HCT116 (cell line): Measurements from ENCODE around the gene KRTAP4-6.

ENCODE experiments used
- CTCF ChIP-seq, 3 experiments: fragments of 200-600 bp in 1 of 3; sonication (generic) in 1 of 3; IDR thresholded peaks in 2 of 3; conservative IDR thresholded peaks in 1 of 3; 2 replicates each; pipeline ENCODE4 v1.5.1; 2012 to 2017; ENCODE audit warnings: low read depth in 2 of 3, low read length in 2 of 3, antibody characterized with exemption in 1 of 3, borderline replicate concordance in 1 of 3, control low read depth in 1 of 3, mild to moderate bottlenecking in 1 of 3, mixed read lengths in 1 of 3, mixed run types in 1 of 3, moderate library complexity in 1 of 3; ENCODE audit not compliant: insufficient read depth in 1 of 3
- EGR1 ChIP-seq: IDR thresholded peaks from 2 replicates; pipeline ENCODE4 v1.6.1; 2012; ENCODE audit warnings: low read depth
- EZH2 ChIP-seq: fragments of 200-600 bp; sonication (generic); IDR thresholded peaks from 2 replicates; pipeline ENCODE4 v1.6.1; 2017; ENCODE audit warnings: antibody characterized with exemption, mixed run types
- EZH2phosphoT487 ChIP-seq: fragments of 200-600 bp; IDR thresholded peaks from 2 replicates; pipeline ENCODE4 v1.6.1; 2018; ENCODE audit warnings: antibody characterized with exemption, borderline replicate concordance
- FOSL1 ChIP-seq: IDR thresholded peaks from 2 replicates; pipeline ENCODE4 v1.6.1; 2012; ENCODE audit warnings: low read depth
- JUND ChIP-seq: IDR thresholded peaks from 2 replicates; pipeline ENCODE4 v1.6.1; 2012
- POLR2A ChIP-seq: IDR thresholded peaks from 2 replicates; pipeline ENCODE4 v1.7.0; 2011; ENCODE audit warnings: borderline replicate concordance; ENCODE audit not compliant: insufficient read depth, insufficient read length; ENCODE audit errors: extremely low read depth
- RAD21 ChIP-seq: IDR thresholded peaks from 2 replicates; pipeline ENCODE4 v1.6.1; 2012; ENCODE audit warnings: low read depth, mild to moderate bottlenecking
- SIN3A ChIP-seq: IDR thresholded peaks from 2 replicates; pipeline ENCODE4 v1.6.1; 2012; ENCODE audit warnings: low read depth
- SP1 ChIP-seq: IDR thresholded peaks from 2 replicates; pipeline ENCODE4 v1.6.1; 2012; ENCODE audit warnings: low read depth
- TCF7L2 ChIP-seq: IDR thresholded peaks from 2 replicates; pipeline ENCODE4 v1.7.0; 2011; ENCODE audit warnings: borderline replicate concordance, inconsistent platforms; ENCODE audit not compliant: insufficient read depth, insufficient read length; ENCODE audit errors: extremely low read depth
- YY1 ChIP-seq: IDR thresholded peaks from 2 replicates; pipeline ENCODE4 v1.6.1; 2011; ENCODE audit warnings: low read length, low read depth, moderate library complexity, mild to moderate bottlenecking; ENCODE audit not compliant: insufficient replicate concordance; ENCODE audit errors: extremely low read depth
- ZNF274 ChIP-seq: fragments of 200-500 bp; sonication (Bioruptor generic); IDR thresholded peaks from 2 replicates; pipeline ENCODE4 v1.6.1; 2014; ENCODE audit warnings: mild to moderate bottlenecking, low read depth, low read length, inconsistent platforms
- TF ChIP-seq, protein P1 (sequence below): IDR thresholded peaks from 2 replicates; pipeline ENCODE4 v1.6.1; 2012

GRCh38 chr17:41171886-41172285 is 31.5 kb upstream of the KRTAP4-6 start:
- TF ChIP-seq CTCF (IDR thresholded peaks at IDR 0.05 in 2 of 3, conservative IDR thresholded peaks at IDR 0.05 in 1 of 3; ENCODE audit: borderline replicate concordance in 1 of 3, insufficient read depth in 1 of 3, low read depth in 2 of 3, low read length in 2 of 3) (no peak), POLR2A (no peak), RAD21 (no peak), YY1 (no peak), ZNF274 (no peak), JUND (no peak), TCF7L2 (no peak), FOSL1 (no peak), EZH2phosphoT487 (no peak), SP1 (no peak), EGR1 (no peak), SIN3A (no peak), EZH2 (no peak)
- TF ChIP-seq, protein P1, sequence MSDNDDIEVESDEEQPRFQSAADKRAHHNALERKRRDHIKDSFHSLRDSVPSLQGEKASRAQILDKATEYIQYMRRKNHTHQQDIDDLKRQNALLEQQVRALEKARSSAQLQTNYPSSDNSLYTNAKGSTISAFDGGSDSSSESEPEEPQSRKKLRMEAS, result no peak
